GM10266 (cell line): Measurements from ENCODE around the gene ZBTB21.

Source experiments
- DNase-seq: peaks from one replicate; pipeline ENCODE4 v3.0.0; 2012; ENCODE audit errors: extremely low spot score
- CTCF ChIP-seq: IDR thresholded peaks from 2 replicates; pipeline ENCODE4 v1.5.1; 2012; ENCODE audit warnings: mild to moderate bottlenecking, low read depth; ENCODE audit not compliant: control insufficient read depth, insufficient read depth; ENCODE audit errors: missing control alignments

Gene ZBTB21

DNA sequence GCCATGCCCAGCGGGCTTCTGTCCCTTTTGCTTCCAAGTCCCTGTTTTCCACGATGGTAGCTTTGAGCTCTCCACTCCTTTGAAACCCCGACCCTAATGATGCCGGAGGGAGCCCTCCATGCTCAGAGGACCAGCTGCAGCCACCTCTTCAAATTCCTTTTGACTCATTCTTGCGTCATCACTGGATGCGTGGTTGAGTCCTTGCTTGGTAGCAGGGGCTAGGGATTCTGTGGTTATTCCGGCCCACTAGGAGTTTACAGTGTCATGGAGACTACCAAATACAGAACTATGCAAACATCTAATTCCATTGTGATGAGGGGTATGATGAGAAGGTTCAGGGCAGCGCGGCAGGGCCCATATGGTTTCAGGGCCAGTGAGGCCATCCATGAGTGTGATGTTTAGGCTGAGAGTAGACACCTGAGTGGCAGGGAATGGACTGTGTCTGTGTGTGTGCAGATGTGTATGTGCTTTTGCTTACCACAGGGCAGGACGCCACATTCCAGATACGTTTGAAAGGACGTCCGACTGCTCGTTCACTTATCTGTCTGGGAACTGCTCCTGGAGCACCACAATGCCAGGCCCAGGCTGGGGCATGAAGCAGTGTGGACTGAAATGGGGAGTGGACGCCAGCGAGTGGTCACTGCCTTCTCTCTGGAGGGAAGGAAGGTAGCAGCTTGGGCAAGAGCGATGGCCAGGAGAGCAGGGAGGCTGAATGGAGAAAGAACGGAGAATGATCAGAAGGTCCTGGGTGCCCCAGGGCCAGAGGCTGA lies 30.4 kb upstream of the ZBTB21 start:
- DNase-seq: no peak
- TF ChIP-seq CTCF: no peak

- DNase-seq: no peak
- TF ChIP-seq CTCF: no peak
Measured at GRCh38 chr21:42039911-42040351, 29.8 kb upstream of the ZBTB21 start.

GRCh38 chr21:42039470-42039901 lies 29.3 kb upstream of the ZBTB21 start:
- no peak for DNase-seq
- TF ChIP-seq CTCF: no peak

GRCh38 chr21:42038826-42039425 lies 28.8 kb upstream of the ZBTB21 start:
- no peak for TF ChIP-seq CTCF
- DNase-seq: no peak

- DNase-seq: no peak
- no peak for TF ChIP-seq CTCF
Measured at GRCh38 chr21:42038393-42038792, 28.2 kb upstream of the ZBTB21 start.

DNA sequence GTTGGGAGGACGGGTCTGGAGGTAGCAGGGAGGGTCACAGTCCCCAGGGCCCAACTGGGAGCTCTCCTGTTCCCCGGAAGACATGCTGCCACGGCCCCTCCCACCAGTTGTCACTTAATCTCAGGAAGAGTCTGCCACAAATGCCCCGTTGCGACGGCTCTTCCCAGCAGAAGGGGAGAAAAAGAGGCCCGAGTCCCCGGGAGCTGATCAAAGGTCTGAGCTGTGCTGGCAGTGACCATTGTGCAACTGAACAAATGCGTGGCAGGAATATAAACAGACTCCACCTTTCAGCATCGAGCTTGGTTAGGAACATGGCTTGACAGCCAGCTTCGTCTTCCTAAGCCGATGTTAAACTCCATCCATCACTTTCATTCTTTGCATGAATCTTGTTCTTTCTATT lies 27.8 kb upstream of the ZBTB21 start:
- DNase-seq: no peak
- TF ChIP-seq CTCF: no peak

DNA sequence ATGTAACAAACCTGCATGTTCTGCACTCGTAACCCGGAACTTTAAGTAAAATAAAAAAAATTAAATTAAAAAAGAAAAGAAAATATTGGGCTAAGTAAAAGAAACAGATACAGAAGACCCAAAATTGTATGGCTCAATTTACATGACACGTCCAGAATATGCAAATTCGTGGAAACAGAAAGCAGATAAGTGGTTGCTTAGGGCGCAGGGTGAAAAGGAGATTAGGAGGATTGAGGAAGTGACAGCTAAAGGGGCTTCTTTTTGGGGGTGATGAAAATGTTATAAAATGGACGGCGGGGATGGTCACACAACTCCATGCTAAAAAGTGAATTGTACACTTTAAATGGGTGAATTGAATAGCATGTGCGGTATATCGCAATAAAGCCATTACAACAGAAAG lies 27.4 kb upstream of the ZBTB21 start:
- no peak for DNase-seq
- TF ChIP-seq CTCF: no peak
